ENCODE data around the gene TRIM4.
"Not testable (repeated sequence)": the region's sequence is repeated elsewhere in the genome, so short reads cannot be mapped to it uniquely, and the experiment has no call there.

TRIM4 gene

GRCh38 chr7:99919814-99920112, 433 bp upstream of the TRIM4 start:
- no peak for DNase-seq

DNA sequence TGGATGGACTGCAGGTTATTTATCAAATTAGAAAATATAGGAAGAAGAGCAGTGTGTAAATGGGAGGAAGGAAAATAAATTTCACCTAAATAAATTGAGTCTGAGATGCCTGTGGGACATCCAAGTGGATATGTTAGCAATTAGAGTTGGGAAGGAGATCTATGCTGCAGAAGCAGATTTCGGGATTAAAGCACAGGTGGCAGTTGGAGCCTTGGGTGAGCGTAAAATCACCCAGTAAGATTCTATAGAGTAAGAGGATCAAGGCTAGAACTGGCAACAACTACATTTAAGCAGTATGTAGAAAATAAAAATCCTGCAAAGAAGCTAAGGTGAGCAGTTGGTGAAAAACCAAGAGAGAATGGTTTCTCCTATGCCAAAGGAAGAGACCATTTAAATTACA, 8.4 kb downstream of the TRIM4 start:
- DNase-seq: no peak

DNA sequence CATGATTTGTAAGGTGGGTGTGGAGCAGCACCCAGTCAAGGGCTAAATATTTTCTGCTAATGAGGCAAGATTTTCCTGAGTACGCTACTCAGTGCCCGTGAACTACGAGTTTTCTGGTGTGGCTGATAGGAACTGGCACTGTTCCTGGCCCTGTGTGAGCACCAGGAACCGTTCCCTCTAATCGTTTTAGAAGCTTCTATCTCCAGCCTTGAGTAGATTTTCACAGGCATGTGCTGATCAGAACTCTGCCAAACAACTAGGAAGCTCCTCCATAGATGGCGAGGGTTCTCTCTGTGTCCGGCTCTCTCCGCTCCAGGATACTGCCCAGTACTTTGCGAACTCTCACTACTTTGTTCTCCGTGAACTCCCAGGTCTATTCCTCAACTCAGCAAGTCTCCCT, 17.7 kb downstream of the TRIM4 start:
- no peak for DNase-seq

DNA sequence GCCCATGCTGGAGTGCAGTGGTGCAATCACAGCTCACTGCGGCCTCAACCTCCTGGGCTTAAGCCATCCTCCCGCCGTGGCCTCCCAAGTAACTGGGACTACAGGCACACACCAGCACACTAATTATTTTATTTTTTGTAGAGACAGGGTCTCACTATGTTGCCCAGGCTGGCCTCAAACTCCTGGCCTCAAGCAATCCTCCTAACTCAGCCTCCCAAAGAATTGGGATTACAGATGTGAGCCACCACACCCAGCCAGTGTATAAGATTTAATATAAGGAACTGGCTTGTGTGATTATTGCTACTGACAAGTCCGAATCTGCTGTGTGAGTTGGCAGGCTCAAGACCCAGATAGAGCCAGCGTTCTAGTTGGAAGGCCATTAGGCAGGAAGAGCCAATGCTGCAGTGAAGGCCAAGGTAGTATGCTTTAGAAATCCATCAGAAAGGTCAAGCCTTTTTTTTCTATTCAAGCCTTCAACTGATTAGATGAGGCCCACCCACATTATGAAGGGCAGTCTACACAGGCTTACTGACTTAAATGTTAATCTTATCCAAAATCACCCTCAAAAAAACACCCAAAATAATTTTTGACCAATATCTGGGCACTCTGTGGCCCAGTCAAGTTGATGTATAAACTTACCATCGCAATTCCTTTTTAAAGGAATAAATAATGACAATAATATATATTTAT, 19.4 kb downstream of the TRIM4 start:
- no peak for DNase-seq

GRCh38 chr7:99898836-99899235, 20.5 kb downstream of the TRIM4 start:
- no peak for DNase-seq

DNA sequence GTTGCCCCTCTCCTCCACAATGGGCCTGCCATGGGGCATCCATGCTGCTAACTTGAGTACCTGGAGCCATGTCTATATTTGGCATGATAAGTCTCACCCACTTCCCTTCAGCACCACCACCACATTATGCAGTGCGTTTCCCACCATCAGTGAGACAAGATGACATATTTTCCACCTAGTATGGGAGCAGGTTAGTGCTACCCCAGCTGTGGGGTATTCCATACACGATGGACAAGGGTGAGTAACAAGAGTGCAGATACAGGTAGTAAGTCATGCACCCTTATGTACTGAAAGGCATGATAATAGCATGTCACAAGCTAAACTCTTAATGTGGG, 21.3 kb downstream of the TRIM4 start:
- no peak for DNase-seq

DNA sequence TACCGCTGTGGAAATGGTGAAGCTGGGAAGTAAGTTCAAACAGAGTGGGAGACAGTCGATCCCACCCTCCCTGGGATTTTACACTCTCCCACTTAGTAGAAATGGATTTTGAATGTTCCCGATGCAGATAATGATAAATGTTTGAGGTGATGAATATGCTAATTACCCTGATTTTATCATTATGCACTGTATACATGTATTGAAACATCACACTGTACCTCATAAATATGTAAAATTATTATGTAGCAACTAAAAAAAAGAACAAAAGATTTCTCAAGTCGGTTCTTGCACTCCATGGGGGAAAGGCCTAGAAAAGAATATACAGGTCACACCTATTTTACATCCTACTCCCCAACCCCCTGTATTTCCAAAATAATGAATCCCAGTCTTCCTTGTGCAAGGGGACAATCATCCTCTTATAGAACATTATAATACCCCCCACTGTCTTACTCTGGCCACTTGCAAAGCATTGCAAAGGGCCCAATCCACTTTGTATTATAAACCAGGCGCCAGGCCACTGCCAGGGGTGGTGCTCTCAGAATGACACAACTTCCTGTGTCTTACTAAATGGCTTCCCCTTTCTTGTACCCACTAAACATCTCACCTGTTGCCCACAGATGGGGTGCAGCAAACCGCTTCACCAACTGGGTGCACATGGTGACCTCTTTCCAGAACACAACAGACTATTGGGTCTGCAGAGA, 21.9 kb downstream of the TRIM4 start:
- DNase-seq: no peak

GRCh38 chr7:99894738-99895137, 24.6 kb downstream of the TRIM4 start:
- no peak for DNase-seq

GRCh38 chr7:99893280-99893679, 26.1 kb downstream of the TRIM4 start:
- no peak for DNase-seq

DNA sequence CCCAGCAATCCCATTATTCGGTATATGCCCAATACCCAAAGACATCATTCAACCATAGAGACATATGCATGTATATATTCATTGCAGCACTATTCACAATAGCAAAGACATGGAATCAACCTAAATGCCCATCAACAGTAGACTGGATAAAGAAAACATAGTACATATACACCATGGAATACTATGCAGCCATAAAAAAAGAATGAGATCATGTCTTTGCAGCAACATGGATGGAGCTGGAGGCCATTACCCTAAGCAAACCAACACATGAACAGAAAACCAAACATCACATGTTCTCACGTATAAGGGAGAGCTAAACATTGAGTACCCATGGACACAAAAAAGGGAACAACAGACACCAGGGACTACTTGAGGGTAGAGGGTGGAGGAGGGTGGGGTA, 29.0 kb downstream of the TRIM4 start:
- not testable (repeated sequence) for DNase-seq

GRCh38 chr7:99888366-99888765, 31.0 kb downstream of the TRIM4 start:
- not testable (repeated sequence) for DNase-seq

DNA sequence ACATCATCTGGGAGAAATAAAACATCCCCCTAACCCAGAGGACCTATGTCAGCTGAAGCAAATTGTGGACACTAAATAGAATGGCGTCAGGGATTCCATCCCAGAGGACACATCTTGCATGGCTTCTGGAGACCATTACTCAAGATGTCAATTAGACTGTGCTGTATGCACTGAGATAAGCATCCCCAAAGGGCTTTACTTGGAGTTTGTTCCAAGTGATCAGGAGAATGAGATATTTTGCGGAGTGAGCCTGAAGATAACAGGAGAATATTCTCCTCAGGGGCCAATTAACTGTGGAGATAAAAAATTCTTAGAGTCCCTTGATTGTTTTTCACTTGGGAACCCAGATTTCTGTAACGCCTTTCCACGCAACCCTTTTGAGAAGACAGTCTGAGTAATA, 38.0 kb downstream of the TRIM4 start:
- no peak for DNase-seq

DNA sequence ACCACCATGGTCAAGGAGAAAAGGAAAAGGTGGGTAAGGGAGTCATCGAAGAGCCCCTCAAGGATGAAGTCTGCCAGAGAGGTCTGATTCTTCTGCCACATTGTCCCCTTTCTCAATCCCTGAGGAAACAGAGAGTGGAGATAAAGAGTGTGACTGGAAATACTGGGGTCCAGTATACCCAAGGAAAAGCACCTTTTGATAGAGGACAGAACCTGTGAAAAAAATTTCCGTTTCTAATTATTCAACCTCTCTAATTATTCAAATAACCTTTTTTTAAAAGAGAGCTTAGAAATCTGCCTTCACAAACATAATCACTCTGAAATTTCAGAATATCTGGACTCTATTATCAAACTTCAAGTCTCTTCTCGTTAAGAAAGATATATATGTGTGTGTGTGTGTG, 42.4 kb downstream of the TRIM4 start, which contains the start of gene OR2AE1:
Gene OR2AE1 (minus strand): TSS at position 101 of the 400 bp plus-strand sequence. CDS start 0 bp downstream, at position 101.
- no peak for DNase-seq

- no peak for DNase-seq
Observed at GRCh38 chr7:99876491-99876890, 42.8 kb downstream of the TRIM4 start.

DNA sequence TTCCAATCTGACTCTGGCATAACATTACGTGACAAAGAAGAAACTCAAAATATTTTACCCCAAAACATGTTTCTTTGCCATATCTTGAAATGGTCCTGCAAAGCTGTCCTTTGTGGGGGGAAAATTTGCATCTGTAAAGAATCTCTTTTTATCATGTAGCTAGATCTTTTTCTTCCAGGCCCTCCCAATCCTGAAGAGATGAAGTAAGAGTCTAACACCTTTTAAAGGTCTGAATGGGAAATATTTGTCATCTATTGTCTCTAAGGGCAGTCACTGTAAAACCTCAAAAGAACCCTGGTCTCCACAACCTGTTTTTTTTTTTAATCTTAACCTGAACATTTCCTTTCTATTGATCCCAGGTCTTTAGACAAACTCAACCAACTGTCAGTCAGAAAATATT, 51.1 kb downstream of the TRIM4 start:
- no peak for DNase-seq

- not testable (repeated sequence) for DNase-seq
Observed at GRCh38 chr7:99867477-99867876, 51.9 kb downstream of the TRIM4 start.

DNA sequence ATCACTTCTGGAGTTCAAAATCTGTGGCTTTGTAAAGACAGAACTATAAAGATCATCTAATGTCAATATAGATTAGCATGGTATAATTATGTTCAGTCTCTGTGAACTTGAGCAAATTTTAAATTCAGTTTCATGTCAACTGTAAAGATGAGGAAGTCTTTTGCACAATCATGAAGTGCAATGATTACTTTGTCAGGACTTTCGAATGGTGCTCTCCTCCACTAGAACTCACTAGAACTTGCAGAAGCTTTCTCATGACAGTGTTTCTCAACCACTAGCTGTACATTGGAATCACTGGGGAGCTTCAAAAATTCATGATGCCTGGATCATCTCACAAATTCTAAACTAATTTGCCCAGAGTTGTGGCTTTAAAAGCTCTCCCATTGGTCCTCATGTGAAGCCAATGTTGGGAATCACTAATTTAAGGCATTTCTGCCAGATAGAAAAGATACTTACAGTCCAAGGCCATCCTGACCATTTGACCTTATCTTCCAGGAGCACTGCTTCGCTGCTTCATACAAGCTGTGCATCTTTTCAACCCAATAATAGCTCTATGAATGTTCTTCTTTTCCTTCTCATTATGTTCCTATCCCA, 55.4 kb downstream of the TRIM4 start:
- no peak for DNase-seq

DNA sequence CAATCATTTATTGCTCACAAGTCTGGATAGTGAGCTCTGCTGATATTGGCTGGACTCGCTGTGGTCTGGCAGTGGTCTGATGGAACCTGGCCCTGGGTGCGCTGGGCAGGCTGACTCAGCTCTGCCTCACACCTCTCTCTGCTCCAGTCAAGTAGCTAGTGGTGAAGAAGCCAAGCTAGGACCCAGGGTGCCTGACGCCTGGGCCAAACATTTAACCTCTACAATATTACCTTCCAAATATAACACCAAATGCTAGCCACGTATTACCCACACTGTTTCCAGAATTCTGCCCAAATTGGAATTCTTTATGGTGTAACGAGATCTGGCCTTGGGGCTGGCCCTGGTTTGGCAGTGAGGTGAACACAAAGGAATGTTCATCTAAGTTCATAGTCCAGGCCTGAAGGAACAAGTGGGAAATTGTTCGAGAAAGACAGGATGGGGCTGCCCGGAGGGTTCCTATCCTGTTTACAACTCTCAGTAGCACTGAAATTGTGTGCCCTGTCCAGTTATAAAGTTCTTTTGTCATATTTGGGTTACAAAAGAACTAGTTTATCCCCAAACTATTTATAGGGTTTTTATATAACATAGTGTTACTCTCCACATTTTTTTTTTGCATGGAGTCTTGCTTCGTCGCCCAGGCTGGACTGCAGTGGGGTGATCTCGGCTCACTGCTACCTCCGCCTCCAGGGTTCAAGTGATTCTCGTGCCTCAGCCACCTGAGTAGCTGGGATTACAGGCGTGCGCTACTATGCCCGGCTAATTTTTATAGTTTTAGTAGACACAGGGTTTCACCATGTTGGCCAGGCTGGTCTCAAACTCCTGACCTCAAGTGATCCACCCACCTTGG, 58.8 kb downstream of the TRIM4 start:
- DNase-seq: no peak

DNA sequence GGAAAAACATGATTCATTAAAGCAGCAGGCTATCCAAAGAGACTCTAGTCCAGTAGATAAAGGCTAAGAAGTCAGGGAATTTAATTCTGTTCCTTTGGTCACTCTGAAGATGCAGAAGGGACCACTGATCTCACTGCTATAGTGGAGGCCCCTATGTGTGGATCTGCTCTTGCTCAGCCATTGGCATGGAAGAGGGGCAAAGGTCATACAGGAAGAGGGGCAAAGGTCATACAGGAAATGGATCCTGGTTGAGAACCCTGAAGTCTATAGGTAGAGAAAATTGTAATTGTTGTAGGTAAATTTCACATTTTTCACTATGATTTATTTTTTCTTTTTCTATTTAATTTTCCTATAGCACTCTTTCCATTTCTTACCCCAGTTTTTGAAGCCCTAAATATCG, 64.1 kb downstream of the TRIM4 start:
- no peak for DNase-seq

DNA sequence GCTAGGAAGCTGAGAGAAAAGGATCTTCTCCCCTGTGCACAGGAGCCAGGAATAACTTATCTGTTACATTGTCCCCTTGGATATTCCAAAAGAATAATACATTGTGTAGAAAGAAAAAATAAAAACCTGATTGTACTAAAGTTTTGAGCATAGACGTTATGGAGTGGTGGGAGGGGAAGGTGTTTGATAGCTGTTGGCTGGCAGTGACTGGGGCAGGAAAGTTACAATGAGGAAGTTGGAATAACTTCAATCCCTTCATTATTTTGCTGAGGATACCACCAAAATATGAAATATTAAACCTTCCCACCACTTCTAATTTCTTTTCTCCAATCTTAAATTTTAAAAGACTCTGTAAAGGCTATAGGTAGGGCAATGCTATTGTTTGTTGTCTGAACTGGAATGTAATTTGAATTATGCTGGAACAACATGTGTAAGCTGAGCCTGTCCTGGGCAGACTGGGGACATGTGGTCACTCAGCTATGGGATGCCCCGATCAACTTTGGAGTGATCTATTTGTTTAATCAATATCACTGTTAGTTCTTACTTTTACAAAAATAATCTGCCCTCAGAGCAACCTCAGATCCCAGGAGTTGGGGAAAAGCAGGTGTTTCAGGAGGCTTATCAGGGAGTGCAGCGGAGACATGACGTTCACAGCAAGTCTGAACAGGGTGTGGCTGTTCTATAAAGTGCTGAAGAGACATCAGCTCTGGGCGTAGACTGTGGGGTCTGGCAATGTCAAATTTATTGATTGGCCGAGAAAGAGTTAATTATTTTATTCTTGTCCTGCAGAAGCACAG, 70.7 kb downstream of the TRIM4 start:
- DNase-seq: no peak

DNA sequence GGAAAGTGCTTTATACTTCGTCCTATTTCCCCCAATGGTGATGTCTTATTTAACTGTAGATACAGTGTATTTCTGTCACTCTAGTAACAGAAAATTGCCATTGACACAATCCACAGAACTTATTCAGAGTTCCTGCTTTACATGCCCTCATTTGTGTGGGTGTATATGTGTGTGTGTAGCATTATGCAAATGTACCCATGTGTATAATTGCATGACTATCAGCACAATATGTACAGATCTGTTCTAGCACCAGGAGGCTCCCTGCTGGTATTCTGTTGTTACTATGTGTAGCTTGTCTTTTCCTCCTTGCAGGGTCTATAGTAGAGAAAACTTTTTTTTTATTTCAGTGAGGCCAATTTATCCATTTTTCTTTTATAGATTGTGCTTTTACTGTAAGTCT, 75.0 kb downstream of the TRIM4 start:
- no peak for DNase-seq

GRCh38 chr7:99843808-99844207, 75.5 kb downstream of the TRIM4 start:
- no peak for DNase-seq

DNA sequence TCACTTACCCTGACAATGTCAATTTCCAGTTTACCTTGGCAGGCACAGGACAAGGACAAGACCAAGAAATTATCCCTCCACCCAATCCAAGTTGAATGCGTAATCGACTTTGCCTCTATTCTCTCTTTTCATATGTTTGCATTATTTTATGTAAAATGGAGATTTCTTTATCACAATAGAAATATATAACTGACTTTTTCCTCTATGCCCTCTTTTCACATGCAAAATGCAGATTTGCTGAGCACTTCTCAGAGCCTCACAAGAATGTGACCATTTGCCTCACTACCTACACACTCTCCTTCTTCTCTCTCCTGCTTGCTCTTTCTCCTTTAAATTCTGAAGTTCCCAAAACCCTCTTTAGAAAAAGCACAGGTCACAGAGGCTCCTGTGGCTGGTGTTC, 76.4 kb downstream of the TRIM4 start:
- DNase-seq: no peak
